ENCODE data around the gene SCNN1B. TPM values are rescaled to one million over a fixed set of nuclear protein-coding genes. Genes with fewer than 3 reads are reported as not detected.

The SCNN1B gene
- total RNA-seq, 2 donors from 2014 or later = not detected

DNA sequence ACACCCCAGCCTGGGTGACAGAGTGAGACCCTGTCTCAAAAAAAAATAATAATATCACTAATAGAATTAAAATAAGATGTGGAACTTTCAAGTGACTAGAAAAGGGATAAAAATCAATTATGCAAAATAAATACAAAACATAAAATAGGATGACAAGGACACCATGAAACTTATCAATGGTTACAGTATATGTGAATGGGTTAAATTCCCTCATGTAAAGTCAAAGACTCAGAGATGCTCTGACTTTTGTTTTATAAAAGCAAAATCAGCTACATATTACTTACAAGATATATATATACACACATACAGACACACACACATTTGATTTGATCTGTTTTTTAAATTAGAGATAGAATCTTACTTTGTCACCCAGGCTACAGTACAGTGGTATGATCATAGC is 33.5 kb upstream of the SCNN1B start:
- Histone ChIP-seq H3K27me3 (ENCODE audit: control insufficient read depth, insufficient read depth, low read length, poor library complexity, severe bottlenecking) (no peaks in the 10 kb centered on the region), H3K4me3 (ENCODE audit: low read length) (no peak overlapping the region), H3K9me3 (ENCODE audit: control insufficient read depth, low read length) (no peaks in the 10 kb centered on the region), H3K4me1 (ENCODE audit: control insufficient read depth, insufficient read depth, low read length) (no peaks in the 10 kb centered on the region), H3K27ac (ENCODE audit: low read depth, low read length) (no peak overlapping the region), H3K36me3 (ENCODE audit: control insufficient read depth, insufficient read depth, low read length) (no peaks in the 10 kb centered on the region), H3K9ac (ENCODE audit: extremely low read depth, low read length, poor library complexity, severe bottlenecking) (no peak overlapping the region)
- no peaks in the 10 kb centered on the region for H3K9me3 Mint-ChIP-seq
- DNase-seq = no peak
- no peaks in the 10 kb centered on the region for H3K4me1 Mint-ChIP-seq
- TF ChIP-seq, protein P1, sequence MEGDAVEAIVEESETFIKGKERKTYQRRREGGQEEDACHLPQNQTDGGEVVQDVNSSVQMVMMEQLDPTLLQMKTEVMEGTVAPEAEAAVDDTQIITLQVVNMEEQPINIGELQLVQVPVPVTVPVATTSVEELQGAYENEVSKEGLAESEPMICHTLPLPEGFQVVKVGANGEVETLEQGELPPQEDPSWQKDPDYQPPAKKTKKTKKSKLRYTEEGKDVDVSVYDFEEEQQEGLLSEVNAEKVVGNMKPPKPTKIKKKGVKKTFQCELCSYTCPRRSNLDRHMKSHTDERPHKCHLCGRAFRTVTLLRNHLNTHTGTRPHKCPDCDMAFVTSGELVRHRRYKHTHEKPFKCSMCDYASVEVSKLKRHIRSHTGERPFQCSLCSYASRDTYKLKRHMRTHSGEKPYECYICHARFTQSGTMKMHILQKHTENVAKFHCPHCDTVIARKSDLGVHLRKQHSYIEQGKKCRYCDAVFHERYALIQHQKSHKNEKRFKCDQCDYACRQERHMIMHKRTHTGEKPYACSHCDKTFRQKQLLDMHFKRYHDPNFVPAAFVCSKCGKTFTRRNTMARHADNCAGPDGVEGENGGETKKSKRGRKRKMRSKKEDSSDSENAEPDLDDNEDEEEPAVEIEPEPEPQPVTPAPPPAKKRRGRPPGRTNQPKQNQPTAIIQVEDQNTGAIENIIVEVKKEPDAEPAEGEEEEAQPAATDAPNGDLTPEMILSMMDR (conservative IDR thresholded peaks at IDR 0.05) = no peak
- H3K27me3 Mint-ChIP-seq (ENCODE audit: insufficient read depth) = no peaks in the 10 kb centered on the region
- no peaks in the 10 kb centered on the region for H3K36me3 Mint-ChIP-seq (ENCODE audit: low read depth)
- no peak overlapping the region for H3K27ac Mint-ChIP-seq
- H3K4me3 Mint-ChIP-seq = no peak overlapping the region

GRCh38 chr16:23269248-23269953 is 32.7 kb upstream of the SCNN1B start:
- Histone ChIP-seq H3K27ac (ENCODE audit: low read depth, low read length) (no peak overlapping the region), H3K27me3 (ENCODE audit: control insufficient read depth, insufficient read depth, low read length, poor library complexity, severe bottlenecking) (no peaks in the 10 kb centered on the region), H3K9me3 (ENCODE audit: control insufficient read depth, low read length) (no peaks in the 10 kb centered on the region), H3K9ac (ENCODE audit: extremely low read depth, low read length, poor library complexity, severe bottlenecking) (no peak overlapping the region), H3K36me3 (ENCODE audit: control insufficient read depth, insufficient read depth, low read length) (no peaks in the 10 kb centered on the region), H3K4me1 (ENCODE audit: control insufficient read depth, insufficient read depth, low read length) (no peaks in the 10 kb centered on the region), H3K4me3 (ENCODE audit: low read length) (no peak overlapping the region)
- TF ChIP-seq, protein P1 (conservative IDR thresholded peaks at IDR 0.05) = no peak
- Mint-ChIP-seq H3K4me3 (no peak overlapping the region), H3K4me1 (no peaks in the 10 kb centered on the region), H3K27ac (no peak overlapping the region), H3K36me3 (ENCODE audit: low read depth) (no peaks in the 10 kb centered on the region), H3K27me3 (ENCODE audit: insufficient read depth) (no peaks in the 10 kb centered on the region), H3K9me3 (no peaks in the 10 kb centered on the region)
- no peak for DNase-seq
- WGBS, 2 experiments (ENCODE audit: insufficient coverage in 1 of 2, insufficient read length in 1 of 2) = 91 to 94% methylated on average over 5 to 6 of the region's 6 CpGs

DNA sequence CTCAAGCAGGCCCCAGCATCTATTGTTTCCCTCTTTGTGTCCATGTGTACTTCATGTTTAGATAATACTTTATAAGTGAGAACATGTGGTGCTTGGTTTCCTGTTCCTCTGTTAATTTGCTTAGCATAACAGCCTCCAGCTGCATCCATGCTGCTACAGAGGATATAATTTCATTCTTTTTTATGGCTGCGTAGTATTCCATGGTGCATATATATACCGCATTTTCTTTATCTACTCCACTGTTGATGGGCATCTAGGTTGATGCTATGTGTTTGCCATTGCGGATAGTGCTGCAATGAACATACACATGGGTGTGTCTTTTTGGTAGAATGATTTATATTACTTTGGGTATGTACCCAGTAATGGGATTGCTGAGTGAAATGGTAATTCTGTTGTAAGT is 31.4 kb upstream of the SCNN1B start:
- H3K27ac Mint-ChIP-seq = no peak overlapping the region
- Histone ChIP-seq H3K36me3 (ENCODE audit: control insufficient read depth, insufficient read depth, low read length) (no peaks in the 10 kb centered on the region), H3K9ac (ENCODE audit: extremely low read depth, low read length, poor library complexity, severe bottlenecking) (no peak overlapping the region), H3K27me3 (ENCODE audit: control insufficient read depth, insufficient read depth, low read length, poor library complexity, severe bottlenecking) (no peaks in the 10 kb centered on the region), H3K4me3 (ENCODE audit: low read length) (no peak overlapping the region), H3K27ac (ENCODE audit: low read depth, low read length) (no peak overlapping the region), H3K9me3 (ENCODE audit: control insufficient read depth, low read length) (no peaks in the 10 kb centered on the region), H3K4me1 (ENCODE audit: control insufficient read depth, insufficient read depth, low read length) (no peaks in the 10 kb centered on the region)
- DNase-seq = no peak
- no peaks in the 10 kb centered on the region for H3K4me1 Mint-ChIP-seq
- 83 to 95% methylated on average over 2 to 3 of the region's 3 CpGs for WGBS, 2 experiments (ENCODE audit: insufficient coverage in 1 of 2, insufficient read length in 1 of 2)
- H3K36me3 Mint-ChIP-seq (ENCODE audit: low read depth) = no peaks in the 10 kb centered on the region
- no peaks in the 10 kb centered on the region for H3K27me3 Mint-ChIP-seq (ENCODE audit: insufficient read depth)
- TF ChIP-seq, protein P1 (conservative IDR thresholded peaks at IDR 0.05) = no peak
- H3K4me3 Mint-ChIP-seq = no peak overlapping the region
- no peaks in the 10 kb centered on the region for H3K9me3 Mint-ChIP-seq
